ENCODE measurements around the gene OSGIN1.

GRCh38 chr16:83970430-83970815, 17.4 kb downstream of the OSGIN1 start:
- TF ChIP-seq POLR2A (IDR thresholded peaks at IDR 0.05; ENCODE audit: low read depth, low read length) (no peak), TAF1 (IDR thresholded peaks at IDR 0.05; ENCODE audit: borderline replicate concordance, low read depth, low read length) (no peak), POLR2AphosphoS5 (IDR thresholded peaks at IDR 0.05; ENCODE audit: low read depth, low read length) (no peak)
